ENCODE results near the gene PHF5A.
"Not testable (repeated sequence)": the region's sequence is repeated elsewhere in the genome, so short reads cannot be mapped to it uniquely, and the experiment has no call there.

The PHF5A gene

DNA sequence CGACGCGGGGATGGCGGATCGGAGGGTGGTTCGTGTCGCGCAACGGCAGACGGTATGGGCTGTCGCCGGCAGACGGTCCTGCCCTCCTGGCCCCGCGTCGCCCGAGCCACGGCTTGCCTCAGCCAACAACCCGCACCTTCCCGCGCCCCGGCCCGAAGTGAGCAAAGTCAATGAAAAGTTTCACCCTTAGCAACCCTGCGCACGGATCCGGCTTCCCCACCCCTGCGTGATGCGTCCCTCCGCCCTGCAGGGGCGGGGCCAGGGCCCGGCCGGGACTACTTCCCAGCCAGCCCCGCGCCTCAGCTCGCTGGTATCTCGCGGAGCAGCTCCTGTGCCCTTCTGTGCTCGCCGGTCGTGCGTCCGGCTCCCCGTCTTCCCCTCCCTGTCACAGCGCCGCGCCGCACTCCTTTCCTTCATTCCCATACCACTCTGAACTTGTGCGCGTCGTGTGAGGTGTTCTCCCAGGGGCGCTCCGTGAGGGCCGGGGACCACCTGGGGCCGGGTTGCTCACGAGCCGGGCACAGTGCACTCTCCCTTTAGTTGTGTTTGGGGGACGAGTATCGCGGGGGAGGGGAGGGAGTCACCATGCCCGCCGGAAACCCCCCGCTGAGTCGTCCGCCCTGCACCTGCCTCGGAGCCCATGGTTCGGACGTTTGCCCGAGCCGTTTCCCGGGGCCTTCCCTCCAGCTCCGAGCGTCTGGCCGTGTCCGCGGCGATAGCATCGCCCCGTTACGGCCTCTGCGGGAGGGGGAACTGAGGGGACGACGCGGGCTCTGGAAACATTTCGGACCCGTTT, 21.7 kb downstream of the PHF5A start, which contains the start of gene TOB2:
TOB2 (minus strand) TSS at position 163 of the 796 bp plus-strand sequence. CDS start 9,456 bp downstream, outside the sequence.
- DNase-seq (ENCODE audit: low read depth) = peak; percentile 70

DNA sequence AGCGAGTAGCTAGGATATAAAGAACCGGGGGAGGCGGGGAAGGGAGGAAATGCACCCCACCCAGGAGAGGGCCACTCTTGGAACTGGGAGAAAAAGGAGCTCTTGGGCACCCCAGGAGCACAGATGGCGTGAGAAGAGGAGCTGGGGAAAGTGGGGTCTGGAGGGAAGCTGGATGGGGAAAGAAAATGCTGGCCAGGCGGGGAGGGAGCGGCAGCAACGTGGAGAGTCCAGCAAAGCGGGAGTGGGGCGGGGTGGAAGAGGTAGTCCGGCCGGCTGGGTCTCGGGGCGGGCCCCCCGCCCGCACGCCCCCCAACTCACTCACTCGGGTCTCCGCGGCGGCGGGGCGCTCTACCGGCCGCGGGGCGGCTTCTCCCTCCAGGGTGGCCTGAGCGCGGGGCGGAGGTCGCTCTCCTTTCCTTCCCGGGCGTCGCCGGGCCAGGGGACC, 22.4 kb downstream of the PHF5A start:
- DNase-seq (ENCODE audit: low read depth) = no peak

DNA sequence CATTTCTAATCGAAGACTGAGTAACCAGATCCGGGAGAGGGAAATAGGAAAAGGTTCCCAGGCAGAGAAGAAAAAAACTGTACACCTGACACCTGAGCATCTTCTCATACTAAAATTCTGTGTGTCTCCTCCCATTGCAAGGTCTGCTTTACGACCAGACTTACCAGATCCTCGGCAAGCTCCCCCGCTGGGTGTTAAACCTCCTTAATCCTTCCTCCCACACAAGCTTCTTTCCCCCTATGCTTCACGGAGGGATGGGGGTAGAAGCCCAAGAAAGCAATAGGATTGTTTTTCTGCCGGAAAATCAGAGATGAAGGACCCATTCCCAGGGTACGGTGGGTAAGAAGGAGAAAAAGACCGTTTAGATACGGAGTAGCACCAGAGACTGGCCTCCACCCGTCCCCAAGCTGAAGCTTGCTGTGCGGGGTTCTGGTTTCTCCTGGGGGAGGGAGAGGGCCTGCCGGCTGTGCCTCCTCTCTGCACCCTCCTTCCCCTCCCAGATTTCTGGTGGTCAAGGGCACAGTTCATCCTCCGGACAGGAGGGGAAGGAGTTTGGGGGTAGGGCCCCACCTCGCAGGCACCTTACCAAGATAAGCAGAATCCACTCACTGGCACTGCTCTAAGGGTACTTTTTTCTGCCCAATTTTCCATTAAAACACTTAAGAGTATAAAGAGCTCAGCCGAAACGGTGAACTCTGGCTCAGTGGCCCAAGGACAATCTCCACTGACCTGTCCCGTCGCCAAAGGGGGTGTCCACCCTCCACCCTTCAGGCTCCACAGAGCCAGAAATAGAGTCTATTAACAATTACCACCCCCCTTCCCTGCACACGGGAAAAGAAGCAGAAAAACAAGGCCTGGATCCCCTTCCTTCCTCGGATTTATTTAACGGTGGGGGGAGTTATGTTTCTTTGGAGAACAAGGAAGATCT, 23.1 kb downstream of the PHF5A start:
- no peak for DNase-seq (ENCODE audit: low read depth)

DNA sequence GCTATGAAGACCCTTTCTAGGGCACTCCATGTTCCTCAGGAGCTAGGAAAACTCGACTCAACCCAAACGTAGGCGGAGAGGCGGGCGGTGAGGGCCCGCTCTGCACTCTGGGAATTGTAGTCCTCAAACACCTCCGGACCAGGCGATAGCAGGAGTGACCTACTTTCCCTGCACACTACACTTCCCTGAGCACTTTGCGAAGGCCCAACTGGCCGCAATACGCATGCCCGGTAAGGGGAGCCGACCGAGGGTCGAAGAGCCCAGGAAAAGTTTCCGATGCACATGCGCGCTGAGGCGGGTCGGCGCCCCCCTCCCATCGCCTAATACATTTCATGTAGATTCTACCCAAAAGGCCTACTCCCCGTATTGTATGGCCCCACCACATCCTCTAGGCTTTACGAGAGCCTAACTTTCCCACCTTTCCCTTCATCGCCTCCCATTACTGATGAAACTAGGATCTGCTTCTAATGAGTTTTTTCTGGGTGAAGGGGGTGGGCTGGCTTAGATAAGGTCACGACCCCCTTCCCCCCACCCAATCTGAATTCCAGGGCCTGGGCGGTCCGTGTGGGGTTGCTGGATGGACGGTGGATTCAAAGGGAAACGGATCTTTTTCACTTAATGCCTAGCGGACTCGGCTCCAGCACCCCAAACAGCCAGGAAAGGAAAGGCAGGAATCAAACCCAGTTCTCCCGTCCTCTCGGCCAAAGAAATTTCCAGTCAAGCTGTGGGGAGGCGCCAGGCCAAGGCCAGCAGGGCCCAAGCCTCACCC, 23.9 kb downstream of the PHF5A start:
- peak; percentile 72 for DNase-seq (ENCODE audit: low read depth)

DNA sequence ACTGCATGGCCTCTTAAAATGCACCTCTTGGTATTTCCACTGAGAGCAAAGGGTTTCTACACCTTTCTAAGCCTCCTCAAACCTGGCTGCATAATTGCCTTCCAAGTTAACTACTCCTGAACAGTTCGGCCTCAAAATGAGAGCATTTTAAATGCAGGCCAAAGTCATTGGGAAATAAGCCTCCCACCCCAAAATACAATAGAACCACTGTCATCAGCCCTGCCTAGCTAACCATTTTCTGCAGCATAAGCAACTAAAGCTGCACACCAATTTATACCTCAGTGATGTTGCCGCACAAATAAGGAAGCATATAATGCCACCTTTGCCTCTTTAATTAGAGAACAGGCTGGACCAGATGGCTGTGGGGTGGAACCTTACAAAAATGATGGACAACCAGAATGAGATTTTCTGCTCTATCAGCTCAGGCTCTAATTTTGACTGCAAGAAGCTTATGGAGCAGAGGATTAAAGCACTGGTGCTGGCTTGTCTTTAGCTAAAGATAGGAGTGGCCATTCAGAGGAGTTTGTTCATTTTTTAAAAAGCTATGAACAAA, 26.2 kb downstream of the PHF5A start:
- no peak for DNase-seq (ENCODE audit: low read depth)

DNA sequence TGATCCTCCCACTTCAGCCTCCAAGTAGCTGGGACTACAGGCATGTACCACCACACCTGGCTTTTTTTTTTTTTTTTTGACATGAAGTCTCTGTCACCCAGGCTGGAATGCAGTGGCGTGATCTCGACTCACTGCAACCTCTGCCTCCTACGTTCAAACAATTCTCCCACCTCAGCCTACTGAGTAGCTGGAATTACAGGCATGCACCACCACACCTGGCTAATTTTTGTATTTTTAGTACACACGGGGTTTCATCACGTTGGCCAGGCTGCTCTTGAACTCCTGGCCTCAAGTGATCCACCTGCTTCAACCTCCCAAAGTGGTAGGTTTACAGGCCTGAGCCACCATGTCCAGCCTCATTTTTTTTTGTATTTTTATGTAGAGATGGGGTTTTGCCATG, 28.0 kb downstream of the PHF5A start:
- DNase-seq (ENCODE audit: low read depth) = not testable (repeated sequence)

DNA sequence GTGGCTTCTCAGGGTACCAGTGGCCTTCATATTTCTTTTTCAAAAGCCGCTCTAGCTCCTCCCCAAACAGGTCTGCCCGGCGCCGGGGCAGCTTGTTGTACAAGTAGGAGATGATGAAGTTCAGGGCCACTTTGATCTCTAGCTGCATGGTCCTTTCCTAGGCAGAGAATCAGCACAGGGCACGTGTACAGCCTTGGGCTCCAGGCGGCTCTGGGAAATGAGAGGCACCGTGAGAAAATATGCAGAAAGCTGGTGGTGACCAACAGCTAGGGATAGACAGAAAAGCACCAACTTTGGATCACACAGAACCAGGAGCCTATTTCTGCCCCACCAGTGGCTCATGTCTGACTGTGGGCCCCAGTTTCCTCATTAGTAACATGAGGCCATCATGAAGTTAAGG, 31.3 kb downstream of the PHF5A start:
- no peak for DNase-seq (ENCODE audit: low read depth)

DNA sequence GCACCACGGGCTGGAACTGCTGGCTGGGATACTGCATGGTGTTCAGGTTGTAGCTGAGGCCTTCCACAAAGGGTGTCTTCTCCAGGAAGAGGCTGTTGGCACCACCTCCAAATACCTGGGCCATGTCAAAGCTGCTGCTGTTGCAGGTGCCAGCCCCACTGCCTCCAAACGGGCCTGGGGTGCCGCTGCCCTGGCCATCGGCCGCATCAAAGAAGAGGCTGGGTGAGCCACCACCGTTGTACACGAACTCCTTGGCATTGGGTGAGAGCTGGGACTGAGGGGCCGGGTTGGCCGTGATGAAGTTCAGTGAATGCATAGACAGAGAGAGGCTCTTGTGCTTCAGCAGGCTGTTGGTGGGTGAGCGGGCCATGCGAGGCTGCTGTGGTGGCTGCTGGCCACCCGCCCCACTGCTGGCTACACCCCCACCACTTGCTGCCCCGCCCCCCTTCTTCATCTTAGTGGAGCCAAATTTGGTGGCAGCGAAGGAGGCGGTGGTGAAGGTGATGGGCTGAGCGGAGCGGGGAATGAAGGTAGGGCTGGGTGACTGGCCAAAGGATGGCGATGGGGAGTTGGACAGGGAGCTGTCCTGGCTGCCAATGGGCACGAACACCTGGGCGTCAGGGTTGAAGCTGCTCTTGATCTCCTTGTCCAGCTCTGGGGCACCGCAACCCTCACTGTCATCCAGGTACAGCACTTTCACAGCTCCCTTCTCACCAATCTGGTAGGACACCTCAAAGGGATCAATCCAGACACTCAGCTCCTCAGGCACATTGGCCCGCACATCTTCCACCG, 32.0 kb downstream of the PHF5A start:
- DNase-seq (ENCODE audit: low read depth) = no peak

DNA sequence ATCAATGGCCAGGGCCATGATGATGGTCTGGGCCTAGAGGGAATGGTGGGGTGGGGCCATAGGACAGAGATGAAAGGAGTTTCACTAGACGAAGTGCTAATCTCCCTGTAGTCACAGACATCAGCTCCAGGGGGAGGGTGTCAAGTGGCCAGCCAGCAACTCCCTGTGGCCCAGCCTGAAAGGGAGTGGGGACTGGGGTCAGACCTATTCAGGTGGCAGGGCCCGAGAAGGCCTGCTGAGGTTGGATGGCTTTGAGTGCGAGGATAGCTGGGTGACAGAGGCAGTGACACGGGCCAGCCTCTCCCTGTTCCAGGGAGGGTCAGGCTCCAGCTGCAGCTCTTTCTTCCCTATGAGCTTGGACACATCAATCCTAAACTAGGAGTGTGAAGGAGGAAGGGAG, 32.9 kb downstream of the PHF5A start:
- DNase-seq (ENCODE audit: low read depth) = no peak

DNA sequence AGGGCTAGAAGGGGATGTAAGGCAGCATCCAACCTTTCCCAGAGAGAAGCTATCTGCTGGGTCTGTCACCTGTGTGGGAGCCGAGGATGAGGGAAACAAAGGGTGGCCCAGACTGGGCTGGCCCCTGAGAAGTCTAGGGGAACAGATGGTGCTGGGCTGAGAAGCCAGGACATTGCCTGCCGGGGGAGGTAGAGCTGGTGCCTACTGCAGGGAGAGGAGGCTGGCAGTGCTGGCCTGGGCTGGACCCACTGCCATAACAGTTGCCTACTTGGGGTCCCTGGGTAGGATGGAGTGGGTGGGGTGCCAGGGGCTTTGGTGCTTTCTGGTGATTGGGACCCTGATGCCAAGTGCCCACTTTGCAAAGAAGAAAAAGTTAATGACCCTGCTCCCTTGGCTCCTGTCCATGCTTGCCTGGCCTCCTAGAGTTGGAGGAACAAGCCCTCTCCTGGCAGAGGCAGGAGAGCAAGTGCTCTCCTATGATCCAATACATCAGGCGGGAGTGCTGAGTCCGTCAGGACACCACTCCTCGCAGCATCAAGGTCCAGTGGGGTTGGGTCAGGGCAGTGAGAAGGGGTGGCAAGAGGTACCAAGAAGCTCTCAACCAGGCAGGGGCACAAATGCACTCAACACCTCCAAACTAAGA, 34.0 kb downstream of the PHF5A start:
- DNase-seq (ENCODE audit: low read depth) = not testable (repeated sequence)

DNA sequence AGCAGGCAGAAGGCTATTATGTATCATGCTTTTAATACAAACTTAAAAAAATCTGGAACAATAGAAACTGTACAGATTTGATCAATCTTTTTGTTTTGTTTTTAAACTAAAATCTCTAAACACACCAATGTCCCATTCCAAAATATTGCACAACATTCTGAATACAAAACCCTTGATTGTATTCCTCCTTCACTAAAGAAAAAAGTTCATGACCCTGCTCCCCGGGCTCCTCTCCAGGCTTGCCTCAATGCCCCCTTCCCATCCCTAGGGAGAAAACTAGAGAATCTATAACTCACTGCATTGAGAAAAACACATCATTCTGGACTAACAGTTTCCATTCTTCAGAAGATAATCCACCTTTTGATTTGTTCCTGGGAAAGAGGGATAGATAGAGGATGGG, 35.0 kb downstream of the PHF5A start:
- not testable (repeated sequence) for DNase-seq (ENCODE audit: low read depth)

DNA sequence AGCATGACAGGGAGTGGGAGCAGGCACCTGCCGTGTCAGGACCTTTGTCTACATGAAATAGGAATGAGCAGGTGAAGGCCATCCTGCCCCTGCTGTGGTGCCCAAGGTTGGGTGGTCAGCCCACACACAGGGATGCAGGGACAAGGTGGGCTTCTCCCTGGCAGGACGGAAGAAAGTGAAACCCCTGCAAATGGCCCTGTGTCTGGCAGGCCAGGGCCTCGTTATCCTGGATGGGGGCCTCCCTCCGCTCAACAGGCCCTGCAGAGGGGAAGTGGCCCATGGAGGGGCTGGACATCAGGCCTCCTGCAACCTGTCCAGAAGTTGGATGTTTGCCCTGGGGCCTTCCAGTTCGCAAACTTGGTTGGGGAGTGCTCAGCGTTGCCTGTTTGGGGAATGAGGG, 36.8 kb downstream of the PHF5A start:
- no peak for DNase-seq (ENCODE audit: low read depth)

DNA sequence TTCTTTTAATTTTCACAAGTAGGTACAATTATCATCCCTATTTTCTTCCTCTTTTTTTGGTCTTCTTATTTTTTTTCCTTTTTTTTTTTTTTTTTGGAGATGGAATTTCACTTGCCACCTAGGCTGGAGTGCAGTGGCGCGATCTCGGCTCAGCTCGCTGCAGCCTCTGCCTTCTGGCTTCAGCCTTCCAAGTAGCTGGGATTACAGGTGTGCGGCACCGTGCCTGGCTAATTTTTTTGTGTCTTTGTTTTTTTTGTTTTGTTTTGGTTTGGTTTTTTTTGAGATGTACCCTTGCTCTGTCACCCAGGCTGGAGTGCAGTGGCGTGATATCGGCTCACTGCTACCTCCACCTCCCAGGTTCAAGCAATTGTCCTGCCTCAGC, 38.5 kb downstream of the PHF5A start:
- DNase-seq (ENCODE audit: low read depth) = no peak

DNA sequence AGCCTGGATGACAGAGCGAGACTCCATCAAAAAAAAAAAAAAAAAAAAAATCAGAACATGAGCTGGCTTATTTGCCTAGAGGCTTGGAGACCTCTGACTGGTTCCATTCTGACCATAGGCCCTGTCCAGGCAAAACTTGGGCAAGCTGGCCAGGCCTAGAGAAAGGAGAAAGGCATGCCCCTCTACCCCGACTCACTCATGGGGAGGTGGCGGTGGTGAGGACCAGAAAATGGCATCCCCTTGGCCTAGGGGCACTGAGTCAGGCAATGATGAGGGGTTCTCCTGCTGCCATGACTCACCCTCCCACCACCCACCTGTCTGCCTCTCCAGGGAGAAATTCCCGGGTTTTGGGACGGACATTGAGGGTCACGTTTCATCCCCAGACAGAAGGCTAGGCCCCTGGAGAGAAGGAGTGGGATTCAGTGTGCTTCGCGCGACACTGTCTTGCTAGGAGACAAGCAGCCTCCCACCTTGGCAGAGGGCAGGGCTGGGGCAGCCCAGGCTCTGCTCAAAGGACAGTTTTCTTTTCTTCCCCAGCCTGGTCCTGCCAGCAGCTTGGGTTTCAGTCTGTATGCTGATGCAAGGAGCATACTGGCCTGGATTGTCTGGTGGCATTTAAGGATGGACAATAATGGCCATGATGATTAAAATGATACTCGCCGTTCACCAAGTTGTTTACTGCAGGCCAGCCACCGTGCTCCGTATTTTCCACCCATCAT, 39.1 kb downstream of the PHF5A start:
- no peak for DNase-seq (ENCODE audit: low read depth)

DNA sequence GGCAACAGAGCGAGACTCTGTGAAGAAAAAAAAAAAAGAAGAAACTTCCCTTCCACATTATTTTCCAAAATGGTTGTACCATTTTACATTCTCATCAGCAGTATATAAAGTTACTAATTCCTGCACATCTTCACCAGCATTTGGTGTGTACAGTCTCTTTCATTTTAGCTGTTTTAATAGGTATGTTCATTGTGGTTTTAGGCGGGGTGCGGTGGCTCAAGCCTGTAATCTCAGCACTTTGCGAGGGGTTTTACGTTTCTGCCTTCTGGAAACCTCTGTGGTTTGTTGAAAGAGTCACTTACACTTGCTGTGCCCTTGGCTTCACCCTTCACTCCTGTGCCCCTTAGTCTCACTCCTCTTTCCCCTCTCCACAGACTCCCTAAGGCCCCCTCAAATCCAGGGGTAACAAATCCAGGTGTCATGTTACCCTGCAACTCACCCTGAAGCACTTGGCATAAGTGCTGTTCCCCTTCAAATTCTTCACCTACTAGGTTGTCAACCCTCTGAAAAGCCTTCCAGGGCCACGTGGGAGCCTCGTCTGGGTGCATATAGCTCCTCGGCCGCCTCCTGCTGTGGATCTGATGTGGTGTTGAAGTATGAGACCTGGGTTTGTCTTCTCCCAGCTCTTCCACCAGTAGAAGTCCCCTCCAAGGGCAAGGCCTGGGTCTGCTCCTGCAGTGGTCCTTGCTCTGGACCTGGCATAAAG, 42.7 kb downstream of the PHF5A start:
- DNase-seq (ENCODE audit: low read depth) = no peak

DNA sequence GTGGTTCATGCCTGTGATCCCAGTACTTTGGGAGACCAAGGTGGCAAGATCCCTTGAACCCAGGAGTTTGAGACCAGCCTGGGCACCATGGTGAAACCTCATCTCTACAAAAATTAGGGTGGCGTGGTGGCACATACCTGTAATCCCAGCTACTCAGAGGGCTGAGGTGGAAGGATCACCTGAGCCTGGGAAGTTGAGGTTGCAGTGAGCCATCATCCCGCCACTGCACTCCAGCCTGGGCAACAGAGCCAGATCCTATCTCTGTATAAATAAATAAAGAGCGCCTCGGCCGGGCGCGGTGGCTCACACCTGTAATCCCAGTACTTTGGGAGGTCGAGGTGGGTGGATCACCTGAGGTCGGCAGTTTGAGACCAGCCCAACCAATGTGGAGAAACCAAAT, 49.8 kb downstream of the PHF5A start:
- DNase-seq (ENCODE audit: low read depth) = no peak

DNA sequence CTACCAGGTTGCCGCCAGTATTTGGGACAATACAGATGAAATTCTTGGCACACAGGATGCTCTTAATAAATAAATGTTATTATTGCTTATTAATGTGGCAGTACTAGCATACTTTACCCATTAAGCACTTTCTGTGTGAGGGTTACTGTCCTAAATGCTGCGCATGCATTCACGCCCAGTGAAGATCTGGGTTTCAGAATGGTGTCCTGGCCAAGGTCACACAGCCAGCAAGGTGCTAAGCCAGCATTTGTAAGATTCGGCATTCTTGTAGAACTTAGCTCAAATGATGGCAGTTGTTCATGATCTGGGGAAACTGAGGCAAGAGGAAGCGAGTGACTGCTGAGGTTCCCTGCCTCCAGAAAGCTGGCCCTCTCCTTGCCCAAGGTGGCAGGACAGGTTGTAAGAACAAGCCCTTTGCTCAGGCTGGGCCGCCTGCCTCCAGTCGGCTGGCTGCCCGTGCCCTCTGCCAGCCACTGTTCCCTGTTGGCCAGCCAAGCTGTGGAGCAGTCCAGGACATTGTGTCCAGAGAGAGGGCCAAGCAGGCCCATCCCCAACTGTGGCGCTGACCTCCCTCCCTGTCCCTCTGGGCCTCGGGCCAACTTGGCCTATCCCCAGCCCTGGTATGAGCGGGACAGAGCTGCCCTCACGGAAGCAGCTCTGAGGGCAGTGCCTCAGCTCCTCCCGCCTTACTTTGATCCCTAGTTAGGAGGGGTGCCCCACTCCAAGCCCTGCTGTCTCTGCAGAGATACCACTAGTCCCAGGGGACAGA, 50.7 kb downstream of the PHF5A start:
- DNase-seq (ENCODE audit: low read depth) = no peak

DNA sequence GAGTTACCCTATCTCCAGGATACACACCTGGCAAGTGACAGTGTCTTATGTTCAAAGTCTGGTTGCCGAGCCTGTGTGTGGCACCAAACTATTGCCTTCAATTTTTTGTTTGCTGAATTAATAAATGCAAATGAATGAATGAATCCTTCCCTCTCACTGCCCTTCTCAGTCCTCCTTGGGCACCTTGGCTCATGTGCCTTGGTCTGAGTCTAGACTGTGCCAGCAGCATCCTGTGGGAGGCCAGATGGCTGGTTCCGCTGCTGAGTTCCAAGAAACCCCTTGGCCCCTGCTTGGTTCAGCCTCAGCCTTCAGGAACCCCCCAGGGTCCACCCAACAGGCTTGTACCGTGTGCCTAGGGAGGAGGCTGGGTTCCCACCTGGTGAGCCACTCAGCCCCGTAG, 52.9 kb downstream of the PHF5A start:
- DNase-seq (ENCODE audit: low read depth) = no peak
